NCI-H1417 (cell line): ENCODE data around the gene S100A5.

Experiments used
- DNase-seq, 3 experiments: peaks; one replicate each; lab custom pipeline; 2025; lab: John Stamatoyannopoulos, UW

The S100A5 gene

GRCh38 chr1:153507926-153508583 is 32.7 kb downstream of the S100A5 start:
- DNase-seq: no peak

GRCh38 chr1:153506831-153507413 is 33.8 kb downstream of the S100A5 start:
- no peak for DNase-seq

DNA sequence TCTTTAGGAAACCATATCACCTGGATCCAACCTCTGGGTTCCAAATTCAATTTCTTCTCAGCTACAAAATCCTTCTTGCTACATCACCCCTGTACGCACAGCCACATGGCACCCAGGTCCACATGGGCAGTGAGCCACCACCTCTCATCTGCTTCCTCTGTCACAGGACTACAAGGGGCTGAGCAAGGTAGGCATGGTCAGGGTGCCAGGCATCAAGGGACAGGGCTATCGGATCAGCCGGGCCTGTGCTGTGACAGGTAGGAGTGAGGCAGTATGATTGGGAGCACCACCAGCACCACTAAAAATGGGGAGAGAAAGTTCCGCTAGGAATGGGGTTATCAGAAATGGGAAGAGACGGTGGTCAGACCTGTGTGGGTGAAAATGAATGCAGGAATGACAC is 34.3 kb downstream of the S100A5 start:
- no peak for DNase-seq

DNA sequence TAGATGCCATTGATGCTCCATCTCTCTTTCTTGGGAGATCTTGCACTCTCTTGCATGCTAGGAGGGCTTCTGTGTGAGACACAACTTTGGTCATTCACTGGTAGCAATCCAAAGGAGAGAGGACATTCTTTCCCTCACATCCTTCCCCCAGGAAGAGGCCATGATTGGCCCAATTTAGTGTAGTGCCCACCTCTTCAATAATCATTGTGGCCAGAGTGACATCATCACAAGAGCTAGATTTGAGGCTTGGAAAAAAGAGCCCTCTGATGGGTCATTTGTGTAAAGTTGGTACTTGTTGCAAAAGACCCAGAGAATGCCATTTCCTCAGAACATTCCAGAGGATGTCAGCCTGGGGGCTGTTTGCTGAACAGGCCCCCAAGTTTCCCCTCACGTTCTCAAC is 35.2 kb downstream of the S100A5 start:
- DNase-seq: no peak

DNA sequence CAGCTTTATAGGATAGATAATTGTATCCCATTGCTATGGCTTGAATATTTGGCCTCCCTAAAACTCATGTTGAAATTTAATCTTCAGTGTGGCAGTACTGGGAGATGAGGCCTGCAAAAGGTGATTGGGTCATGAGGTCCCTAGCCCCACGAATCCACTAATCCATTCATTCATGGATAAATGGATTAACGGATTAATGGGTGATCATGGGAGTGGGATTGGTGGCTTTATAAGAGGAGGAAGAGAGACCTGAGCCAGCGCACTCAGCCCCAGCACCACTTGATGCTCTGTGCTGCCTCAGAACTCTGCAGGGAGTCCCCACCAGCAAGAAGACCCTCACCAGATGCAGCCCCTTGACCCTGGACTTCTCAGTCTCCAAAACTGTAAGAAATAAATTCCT is 37.0 kb downstream of the S100A5 start:
- DNase-seq: no peak

- DNase-seq: no peak
These were observed 42.0 kb downstream of the S100A5 start for GRCh38 chr1:153498746-153499145.

- DNase-seq: no peak
These were observed 45.2 kb downstream of the S100A5 start for GRCh38 chr1:153495536-153495935.

DNA sequence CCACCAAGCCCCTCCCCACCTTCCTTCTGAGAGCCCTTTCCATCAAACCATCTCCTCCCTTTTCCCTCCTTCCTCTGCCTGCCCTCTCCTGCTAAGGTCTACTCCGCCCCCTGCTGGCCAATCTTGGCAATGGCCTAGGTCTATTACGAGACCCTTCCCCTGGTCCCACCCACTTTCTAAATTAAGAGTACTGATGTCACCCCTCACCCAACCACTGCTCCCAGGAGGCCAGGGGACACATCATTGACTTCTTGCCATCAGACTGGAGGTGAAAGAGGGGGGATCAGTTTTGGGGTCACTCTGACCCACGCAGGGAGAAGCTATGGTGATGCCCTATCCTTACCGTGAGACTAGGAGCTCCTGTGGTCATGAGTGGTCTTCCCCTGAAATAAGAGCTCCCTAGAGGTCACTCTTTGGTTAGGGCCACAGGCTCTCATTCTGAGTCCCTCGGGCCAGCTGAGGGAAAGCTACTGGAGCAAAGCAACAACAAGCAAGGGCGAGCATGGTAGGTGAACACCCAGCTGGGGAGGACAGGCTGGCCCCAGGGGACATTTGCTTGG is 45.7 kb downstream of the S100A5 start:
- DNase-seq: peak; percentile 82 to 94 (median 92)

DNA sequence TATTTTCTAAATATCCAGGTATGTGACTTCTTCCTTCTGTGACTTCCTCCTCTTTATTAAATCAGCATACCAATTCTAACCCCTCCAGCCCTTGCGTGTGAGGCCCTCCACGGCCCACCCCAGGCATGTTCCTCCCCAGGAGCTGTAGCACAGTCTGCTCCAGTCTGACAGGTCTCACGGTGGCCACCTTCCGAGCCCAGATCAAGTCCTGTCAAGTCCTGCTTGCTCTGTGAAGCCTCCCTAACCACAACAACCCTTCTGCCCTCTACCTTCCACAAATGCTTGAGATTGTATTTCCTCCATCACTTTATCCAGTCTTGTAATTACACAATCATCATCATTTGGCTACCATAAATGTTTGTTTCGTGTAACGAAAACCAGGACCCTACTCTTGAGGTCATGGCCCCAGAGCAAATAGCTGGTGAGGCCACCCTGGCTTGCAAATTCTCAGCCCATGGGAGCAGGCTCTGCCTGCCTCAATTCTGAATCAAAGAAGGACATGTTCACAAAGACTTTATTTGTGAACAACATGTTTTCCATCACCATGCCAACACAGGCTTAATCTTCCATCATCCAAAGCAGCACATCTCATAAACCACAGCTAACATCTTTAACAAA is 47.3 kb downstream of the S100A5 start:
- peak in 1 of 3 experiments; percentile 38 for DNase-seq

DNA sequence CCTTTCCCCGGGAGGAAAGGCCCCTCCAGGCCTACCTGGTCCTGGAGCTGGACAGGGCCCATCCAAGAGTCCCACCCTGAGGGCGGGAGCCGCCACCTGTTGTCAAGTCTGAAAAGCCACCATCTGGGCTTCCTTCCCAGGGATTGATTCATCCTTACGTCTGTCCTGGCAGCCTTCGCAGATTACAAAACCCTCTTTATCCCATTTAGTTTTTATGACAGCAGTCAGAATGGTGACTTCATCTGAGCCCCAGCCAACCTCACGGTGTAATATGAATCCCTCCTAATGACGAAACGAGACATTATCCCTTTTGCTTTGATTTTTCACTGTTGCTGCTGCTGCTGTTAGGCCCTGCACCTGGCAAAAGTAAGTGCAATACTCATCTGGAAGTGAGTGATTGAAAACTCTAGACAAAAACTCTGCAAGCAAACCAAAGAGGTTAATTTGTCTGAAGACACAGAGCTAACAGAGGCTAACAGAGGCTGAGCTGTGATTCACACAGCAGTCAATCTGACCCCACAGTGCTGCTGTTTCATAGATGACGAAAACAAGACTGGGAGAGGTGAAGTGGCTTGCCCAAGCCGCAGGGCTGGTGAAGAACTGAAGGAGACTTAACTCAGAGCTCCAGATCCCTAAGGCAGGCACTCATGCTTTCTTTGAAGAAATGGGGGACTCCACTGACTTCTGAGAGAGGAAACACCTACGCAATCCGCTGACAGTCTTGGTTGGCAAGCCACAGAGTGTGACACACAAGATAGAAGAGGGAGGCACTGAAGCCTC is 50.3 kb downstream of the S100A5 start:
- DNase-seq: peak; percentile 44 to 79 (median 78)

GRCh38 chr1:153488731-153489130 is 52.0 kb downstream of the S100A5 start:
- DNase-seq: no peak

GRCh38 chr1:153487707-153488106 is 53.0 kb downstream of the S100A5 start:
- no peak for DNase-seq
